GM21619 (cell line): Measurements from ENCODE around the gene FAM3D.

Source experiments
- ATAC-seq: cut with Tn5 transposase; IDR thresholded peaks from one replicate; pipeline ENCODE4 v1.9.1; 2021; ENCODE audit not compliant: unreplicated experiment

Gene FAM3D

GRCh38 chr3:58657571-58658141 is 8.9 kb downstream of the FAM3D start:
- no peak for ATAC-seq

GRCh38 chr3:58657036-58657520 is 9.5 kb downstream of the FAM3D start:
- ATAC-seq: no peak

GRCh38 chr3:58656631-58657030 is 9.9 kb downstream of the FAM3D start:
- no peak for ATAC-seq

GRCh38 chr3:58654466-58654865 is 12.1 kb downstream of the FAM3D start:
- ATAC-seq: no peak

GRCh38 chr3:58652624-58653023 is 13.9 kb downstream of the FAM3D start:
- no peak for ATAC-seq

- no peak for ATAC-seq
Observed at GRCh38 chr3:58651276-58651675, 15.3 kb downstream of the FAM3D start.

- no peak for ATAC-seq
Observed at GRCh38 chr3:58647381-58648141, 19.0 kb downstream of the FAM3D start.

- no peak for ATAC-seq
Observed at GRCh38 chr3:58646503-58646902, 20.1 kb downstream of the FAM3D start.

- ATAC-seq: no peak
Observed at GRCh38 chr3:58645726-58646125, 20.8 kb downstream of the FAM3D start.

- ATAC-seq: no peak
Observed at GRCh38 chr3:58642846-58643245, 23.7 kb downstream of the FAM3D start.

- peak; percentile 95 for ATAC-seq
Observed at GRCh38 chr3:58640700-58641372, 25.7 kb downstream of the FAM3D start.

- ATAC-seq: no peak
Observed at GRCh38 chr3:58639842-58640241, 26.7 kb downstream of the FAM3D start.

- no peak for ATAC-seq
Observed at GRCh38 chr3:58639001-58639400, 27.6 kb downstream of the FAM3D start.

- ATAC-seq: no peak
Observed at GRCh38 chr3:58638591-58638990, 28.0 kb downstream of the FAM3D start.

GRCh38 chr3:58637509-58637908 is 29.1 kb downstream of the FAM3D start:
- no peak for ATAC-seq

GRCh38 chr3:58635371-58636285 is 30.9 kb downstream of the FAM3D start:
- ATAC-seq: no peak

- ATAC-seq: no peak
Observed at GRCh38 chr3:58633157-58633865, 33.3 kb downstream of the FAM3D start.

GRCh38 chr3:58631742-58632141 is 34.8 kb downstream of the FAM3D start:
- ATAC-seq: no peak

GRCh38 chr3:58630710-58631092 is 35.9 kb downstream of the FAM3D start:
- no peak for ATAC-seq

- ATAC-seq: no peak
Observed at GRCh38 chr3:58630076-58630709, 36.4 kb downstream of the FAM3D start.
